ENCODE measurements around the gene SEMA4D.

The SEMA4D gene

DNA sequence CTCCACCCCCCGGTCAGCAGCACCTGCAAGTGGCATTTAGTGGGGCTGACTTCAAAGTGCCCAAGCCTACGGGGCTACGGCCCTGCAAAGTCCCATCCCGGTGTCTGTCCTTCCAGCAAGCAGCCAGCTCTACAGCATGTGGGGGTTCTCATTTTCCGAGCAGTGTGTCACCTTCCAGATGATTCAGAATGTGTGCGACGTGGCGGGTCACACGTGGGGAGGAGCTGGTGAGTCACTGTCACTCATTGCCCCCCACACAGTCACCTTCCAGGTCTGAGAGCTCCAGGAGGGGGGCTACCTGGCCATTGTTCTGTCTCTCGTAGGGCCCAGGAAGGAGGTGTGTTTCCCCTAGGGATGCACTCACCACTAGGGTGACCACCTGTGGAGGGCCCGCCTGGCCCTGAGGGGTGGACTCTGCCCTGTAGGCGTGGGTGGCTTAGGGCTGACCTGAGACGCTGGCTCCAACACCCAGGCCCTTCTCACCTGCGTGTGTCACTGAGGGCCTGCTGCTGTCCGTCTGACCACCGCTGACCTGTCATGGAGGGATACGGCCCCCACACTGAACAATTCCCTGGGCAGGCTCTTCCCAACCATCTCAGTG lies 70.2 kb downstream of the SEMA4D start:
- no peak for DNase-seq

DNA sequence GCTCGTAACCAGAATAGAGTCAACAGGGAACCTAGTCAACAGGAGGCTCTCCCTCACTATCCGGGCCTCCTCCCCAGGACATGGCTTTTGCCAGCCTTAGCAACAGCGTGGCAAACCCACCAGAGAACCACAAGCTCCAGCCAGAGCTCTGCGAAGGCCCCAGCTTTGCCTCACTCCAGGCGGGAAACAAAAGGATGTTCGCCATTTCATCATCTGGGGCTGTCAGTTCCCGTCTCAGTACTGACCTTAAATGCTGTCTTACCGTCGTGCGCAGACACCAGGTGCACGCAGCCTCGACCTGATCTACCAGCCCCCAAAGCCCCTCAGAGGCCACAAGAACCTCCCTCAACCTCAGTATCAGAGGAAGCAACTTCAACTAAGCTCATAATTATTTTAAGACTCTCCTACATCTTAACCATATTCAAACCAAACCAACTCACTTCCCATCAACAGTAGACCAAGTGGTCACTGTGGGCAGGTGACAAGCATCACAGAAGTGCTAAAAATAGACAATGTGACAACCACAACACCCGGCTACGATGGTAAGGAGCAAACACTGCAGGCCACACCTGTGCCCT lies 71.4 kb downstream of the SEMA4D start:
- DNase-seq = no peak

DNA sequence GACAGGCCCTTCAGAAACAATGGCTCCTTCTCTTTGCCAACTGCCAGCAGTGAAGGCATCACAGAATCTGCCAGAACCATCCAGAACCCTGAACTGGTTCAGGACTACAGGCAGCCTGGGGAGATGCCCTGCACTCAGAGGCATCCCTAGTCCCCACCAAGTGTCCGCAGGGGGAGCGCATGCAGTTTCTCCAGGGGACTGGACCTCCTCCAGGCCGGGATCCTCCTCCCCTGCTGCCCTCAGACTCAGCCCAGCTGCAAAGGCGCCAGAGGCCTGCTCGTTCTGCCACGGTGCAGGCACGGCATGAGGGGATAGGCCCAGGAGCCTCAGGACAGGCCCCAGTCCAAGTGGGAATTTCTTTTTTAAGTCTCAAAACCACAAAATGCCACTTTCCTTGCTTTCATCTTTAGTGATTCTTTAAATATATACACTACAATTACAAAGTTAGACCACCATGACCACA lies 72.0 kb downstream of the SEMA4D start:
- no peak for DNase-seq

DNA sequence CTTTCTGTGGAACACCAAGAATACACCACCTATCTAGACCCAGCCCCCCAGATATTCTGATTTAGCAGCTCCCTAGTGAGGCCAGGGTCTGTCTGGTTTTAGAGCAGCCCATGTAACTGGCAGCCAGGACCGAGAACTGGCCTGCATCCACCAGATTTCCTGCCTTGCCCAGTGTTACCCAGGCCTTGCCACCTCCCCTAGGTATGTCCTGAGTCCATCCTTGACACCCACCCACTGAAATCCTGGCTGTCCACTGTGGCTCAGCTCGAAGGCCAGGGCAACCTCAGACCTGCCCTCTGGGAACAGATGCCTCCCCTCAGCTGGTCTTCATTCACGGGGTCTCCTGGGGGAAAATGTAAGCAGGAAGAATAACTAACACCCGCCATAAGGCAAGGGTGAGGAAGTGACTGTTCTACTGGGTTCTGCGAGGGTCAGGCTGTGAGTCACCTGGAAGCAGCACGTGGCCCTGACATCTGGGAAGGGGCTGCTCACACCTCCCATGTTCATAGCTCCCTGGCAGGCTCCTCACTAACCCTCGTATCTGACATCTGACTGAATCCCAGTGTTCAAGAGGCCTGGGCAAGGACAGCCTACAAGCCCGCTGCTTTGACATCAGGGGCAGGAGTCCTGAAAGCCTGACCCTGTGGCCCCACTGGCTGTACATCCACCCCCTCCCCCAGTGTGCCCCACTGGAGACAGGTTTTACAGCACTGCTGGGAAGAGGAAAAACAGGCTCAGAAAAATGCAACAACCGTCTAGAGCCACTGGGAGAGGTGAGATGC lies 72.7 kb downstream of the SEMA4D start:
- no peak for DNase-seq

DNA sequence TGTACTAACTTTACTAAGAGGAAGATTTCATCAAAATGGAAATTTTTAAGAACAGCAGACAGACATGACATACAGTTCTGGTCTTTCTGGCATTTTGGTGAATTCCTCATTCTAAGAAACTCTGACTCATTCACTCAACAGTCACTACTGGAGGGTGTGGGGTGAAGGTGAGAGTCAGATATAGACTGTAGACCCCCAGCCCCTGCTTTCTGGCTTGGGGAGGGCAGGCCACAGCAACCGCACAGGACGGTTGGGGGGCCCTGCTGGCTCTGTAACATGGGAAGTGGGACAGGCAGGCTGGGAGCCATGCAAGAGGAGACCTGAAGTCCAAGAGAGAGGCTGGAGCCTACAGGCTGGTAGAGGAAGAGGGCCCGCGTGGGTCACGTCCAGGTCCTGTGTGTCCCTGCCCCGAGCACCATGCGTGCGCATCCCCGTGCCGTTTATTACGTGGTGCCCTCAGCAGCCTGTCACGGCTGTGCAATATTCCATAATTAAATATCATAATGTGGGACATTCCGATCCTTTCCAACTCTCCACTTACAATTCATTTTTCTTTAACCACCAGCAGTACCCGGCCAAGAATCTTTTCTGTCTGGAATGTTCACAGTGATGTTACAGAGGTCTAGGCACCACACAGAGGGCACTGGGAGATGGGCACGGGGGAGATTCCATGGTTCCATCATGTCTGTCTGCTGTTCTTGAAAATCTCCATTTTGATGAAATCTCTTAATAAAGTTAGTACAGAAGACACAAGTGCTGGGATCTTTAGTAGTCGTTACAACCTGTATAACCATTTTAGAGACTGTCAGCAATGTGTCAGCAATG lies 75.5 kb downstream of the SEMA4D start:
- DNase-seq = no peak

DNA sequence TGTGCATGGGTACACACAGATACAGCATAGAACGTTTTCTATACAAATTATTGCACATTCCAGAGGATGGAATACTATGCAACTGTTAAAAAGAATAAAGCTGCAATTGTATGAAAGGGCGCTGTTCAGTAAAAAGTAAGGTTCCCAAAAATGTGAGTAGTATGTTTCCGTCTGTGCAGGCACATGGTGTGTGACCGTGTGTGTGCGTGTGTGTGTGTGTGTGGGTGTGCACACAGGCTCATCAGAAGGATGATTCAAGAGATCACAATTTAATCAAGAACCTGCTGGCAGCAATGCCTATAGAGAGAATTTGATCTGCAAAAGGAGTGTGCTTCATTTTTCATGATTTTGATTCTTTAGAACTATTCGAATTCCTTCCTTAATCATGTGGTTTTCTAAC lies 76.3 kb downstream of the SEMA4D start:
- DNase-seq = no peak

DNA sequence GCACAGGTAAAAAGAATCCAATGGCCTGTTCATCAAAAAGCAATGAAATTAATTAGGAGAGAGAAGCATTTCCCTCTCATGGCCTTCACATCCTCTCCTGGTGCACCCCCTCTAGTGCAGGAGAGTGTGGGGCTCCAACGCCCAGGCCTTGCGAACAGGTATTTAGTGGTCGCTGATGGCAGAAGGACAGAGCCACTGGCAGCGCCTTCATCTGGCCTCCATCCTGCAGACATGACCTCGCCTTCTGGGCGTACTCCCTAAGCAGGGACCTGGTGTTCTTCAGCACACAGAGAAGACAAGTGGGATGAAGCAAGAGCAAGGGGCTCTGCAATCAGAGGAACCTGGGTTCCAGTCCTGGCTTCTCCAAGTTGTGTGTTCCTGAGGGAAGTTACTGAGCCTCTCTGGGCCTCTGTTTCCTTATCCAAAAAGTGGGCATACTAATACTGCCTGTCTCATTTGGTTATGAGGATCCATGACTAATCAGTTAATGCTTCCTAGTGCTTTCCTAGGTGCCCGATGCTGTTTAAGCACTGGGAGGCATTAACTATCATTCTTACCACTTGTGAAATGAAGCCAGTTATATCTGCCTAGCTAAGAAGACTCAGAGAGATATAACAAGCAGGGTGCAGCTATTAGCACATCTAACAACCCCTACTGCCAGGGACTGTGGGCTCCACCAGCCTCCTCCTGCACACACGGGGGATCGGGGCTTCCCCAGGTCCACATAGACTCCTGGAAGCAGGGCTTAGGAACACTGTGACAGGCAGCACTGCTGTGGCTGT lies 77.3 kb downstream of the SEMA4D start:
- no peak for DNase-seq

DNA sequence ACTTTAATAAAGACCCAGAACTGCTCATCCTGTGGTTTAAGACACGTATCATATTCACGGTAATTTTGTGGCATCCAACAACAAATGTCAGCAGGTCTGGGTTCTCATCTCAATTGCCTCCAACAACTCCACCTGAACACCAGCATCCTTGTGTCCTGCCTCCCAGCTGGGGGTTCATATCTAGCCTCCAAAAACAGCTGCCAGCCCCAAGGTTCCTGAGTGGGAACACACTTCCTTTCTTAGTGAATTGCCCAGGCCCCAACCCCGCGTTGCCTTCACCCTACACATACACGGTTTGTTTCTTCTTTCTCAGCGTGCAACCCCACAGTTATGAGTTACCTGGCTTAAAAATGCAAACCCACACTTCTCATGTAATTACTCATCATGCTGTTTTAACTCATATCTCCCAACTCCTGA lies 77.9 kb downstream of the SEMA4D start:
- no peak for DNase-seq

DNA sequence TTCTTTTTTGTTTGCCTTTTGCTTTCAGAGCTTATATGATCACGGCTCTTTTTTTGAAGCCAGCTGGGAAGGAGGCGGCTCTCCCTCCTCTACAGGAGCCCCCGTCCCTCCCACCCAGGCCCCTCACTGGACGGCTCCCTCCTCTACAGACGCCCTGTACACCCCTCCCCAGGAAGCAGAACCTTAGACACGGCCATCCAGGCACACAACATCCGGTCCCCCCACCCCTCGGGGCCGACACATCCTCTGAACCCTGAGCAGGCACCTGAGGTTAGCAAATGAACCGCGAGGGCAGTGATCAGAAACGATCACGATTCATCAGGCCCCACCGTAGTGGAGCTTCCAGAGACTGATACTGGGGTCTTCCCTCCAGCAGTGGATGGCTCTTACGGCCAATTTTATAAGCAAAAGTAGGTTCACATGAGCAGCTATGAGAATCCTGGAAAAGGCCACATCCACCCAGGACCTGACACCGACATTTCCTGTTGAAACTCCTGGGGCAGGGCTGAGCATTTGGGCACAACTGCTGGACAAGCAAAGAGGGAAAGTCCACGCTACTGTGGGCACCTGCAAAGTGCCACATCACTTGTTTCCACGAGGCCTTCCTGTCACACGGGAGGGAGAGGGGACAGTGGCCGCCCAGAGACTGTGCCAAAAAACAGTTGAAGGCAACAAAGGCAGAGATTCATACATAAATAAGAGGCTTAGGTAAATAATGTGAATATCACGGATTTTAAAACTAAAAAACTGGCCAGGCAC lies 78.9 kb downstream of the SEMA4D start:
- no peak for DNase-seq

DNA sequence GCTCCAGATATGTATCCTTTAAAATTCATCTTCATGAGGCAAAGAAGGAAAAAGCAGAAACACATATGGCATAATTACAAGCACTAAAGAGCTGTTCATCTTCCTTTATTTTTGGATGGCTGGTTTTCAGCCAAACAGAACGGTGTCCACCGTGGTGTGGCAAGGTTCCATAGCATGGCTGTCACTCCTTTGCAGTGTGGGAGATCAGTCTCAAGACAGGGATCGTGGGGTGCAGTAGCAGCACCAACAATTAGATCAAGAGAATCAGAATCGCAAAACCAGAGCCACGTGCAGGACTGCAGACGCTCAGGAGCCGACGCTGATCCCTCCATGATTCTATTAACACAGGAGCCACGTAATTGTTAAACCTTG lies 79.5 kb downstream of the SEMA4D start:
- no peak for DNase-seq

DNA sequence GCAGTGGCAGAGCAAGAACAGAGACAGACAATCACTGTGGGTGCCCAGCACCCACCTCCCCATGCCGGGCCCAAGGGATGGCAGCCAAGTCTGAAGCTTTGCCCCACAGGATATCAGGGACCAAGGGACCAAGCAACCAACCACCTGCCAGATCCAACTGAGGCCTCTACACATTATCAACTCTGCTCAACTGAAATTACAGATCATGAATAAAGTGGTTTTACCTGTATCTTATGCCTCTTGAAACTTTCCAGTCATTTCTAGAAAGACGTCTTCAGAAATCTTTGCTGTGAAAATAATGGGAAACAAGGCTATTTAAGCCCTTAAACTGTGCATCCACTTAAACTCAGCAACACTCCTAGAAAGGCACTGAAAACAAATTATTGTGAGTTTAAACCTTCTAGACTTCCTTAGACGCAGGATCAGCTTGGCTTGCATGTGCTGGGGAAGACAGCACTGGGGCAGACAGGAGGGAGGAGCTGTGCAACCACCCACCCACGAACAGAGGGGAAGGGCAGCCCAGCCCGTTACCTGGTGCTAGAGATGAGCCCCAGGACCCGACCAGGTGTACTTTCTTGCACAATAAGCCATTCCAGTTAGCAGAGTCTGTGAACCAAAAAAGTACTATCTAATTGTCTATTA lies 80.0 kb downstream of the SEMA4D start:
- no peak for DNase-seq

DNA sequence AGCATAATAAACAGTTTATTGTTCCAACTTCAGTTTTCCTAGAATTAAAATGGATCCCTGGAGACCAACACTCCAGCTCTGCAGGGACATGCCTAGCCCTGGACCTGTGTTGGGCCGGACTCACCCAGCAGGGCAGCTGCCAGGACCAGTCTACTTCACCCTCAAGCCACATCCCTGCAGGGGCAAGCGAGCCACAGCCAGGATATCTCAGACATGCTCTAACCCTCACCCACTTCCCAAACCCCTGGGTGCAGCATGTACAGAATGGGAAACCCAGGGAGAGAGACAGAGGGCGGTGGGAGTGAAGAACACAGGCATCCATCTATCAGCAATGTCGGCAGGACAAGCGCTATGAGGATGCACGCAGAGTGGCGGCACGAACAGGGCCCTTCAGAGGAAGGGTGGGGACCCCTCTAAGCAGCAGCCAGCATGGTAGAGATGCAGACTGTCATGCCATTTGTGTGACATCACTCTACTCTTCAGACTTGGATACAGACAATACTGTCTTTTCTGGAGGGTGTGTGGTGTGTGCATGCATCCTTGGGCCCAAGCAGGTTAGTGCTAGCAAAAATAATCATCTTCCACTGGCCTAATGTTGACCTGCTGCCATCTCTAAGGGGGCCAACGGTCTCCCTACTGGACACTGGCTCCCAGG lies 83.1 kb downstream of the SEMA4D start:
- DNase-seq = no peak

DNA sequence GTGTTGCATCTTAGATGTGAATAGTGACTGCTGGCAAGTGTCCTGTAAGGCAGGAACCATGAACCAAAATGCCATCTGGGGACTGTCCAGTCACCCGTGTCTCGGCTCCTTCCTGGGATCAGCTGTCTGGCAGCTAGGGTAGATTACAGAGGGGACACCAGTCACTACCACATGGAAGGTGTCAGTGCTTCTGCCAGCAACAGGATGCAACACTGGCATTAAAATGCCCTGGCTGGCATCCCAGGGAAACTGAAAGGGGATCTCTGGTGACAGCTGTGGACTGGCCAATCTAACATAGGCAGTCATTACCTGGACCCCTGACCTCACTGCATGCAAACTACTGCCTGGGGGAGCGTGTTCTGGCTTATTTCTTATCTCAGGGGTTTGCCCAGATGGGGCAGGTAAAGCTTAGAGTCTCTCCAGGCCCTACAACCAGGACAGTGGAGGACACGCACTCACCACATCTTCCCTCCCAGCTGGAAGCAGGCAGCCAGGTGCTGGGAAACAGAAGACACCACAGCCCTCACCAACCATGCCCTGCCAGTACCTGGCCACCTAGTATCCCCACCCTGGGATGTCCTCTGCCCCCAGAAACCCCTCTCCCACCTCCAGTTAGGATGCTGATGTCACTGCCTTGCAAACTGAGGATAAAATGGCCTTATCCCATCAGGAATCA lies 83.8 kb downstream of the SEMA4D start:
- DNase-seq = no peak

DNA sequence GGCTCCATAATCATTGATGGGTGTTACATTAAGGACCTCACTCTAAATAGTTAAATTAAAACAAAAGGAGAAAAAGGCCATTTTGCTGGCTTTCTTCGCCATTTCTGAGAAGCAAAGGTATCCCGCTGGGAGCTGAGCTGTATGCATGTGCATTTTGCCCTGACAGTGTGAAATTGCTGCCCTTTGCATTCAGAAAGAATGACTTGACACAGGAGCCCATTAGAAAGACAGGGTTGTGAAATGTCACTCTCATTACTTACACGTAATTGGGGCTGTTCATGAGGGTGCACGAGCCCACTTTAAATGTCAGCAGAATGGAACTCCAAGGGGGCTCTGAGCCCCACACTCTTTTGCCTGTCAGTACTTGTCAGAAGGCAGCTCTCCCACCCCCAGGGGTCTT lies 85.0 kb downstream of the SEMA4D start:
- DNase-seq = no peak

DNA sequence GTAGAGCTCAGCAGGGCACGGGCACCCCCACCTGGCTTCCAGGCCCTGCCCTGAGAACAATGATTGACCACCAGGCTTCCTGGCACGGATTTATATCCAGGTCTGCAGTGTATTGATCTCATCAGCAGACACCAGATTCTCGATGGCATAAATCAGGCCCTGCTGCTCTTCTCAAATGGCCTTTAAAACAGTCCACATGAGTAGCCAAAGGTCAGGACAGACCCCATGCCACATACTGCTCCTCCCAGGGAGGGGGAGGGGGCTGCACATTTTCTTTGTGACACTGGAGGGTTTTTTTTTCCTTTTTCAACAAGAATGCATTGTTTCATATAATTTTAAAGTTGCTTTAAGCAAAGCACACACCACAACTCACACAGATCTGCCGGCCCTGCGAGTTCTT lies 85.4 kb downstream of the SEMA4D start:
- no peak for DNase-seq

DNA sequence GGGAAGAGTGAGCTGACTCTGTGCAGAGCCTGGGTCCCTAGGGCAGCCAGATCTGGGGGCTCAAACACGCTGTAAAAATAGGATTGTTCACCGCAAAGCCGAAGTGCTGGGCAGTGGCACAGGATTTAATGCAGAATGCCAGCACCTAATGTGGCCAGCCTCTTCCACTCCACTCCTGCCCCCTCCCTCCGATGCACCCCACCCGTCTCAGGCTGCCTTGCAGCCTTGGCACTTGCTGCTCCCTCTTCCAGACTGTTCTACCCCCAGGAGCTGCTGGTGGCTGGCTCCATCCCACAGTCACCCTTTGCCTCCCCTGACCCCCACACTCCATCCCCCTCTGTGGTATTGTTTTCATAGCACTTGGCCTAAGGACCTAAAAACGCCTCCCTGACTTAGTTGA lies 86.2 kb downstream of the SEMA4D start:
- no peak for DNase-seq

DNA sequence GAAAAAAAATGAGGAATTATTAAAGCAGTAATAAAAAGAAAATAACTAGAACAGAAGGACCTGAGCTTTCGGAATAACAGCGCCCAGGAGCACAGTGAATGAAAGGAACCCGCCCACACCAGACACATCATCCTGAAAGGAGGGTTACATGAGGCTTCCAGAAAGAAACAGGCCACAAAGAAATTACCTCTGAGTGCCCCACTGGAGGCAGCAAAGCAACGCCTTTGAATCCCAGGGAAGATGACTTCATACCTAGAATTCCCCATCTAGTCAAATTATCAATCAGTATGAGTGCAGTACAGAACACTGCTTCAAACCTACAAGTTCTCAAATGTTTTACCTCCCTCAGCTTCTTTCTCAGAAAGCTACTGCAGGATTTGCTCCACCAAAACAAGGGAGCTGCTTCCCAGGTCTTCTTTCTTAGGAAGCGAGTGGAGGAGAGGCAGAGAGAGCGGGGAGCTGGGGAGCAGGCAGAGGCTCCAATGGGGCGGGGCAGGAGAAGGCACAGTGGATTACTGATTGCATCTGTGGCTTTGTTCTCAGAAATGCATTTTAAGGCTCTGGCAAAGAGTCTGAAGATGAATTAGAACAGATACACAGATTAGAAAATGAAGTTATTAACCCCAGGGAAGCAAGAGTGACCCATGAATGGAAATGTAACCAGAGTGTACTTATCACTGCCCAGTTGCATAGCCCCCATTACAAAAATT lies 87.1 kb downstream of the SEMA4D start:
- DNase-seq = no peak

DNA sequence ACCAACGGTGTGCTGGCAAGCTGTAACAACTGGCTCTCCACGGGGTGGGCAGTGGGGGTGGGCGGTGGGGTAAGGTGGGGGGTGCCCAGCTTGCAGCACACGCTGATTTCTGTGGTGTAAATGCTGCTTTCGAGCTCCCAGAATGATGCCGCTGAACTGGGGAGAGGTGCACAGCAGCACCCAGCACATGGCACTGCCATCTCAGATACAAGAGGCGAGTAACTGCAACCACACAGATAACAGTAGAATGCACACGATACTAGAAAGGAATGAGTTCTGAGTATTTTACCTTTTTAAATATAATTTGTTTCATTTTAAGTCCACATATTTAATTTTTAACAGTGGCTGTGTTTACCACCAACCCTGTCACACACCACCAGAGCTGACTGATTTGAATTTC lies 87.9 kb downstream of the SEMA4D start:
- DNase-seq = no peak

DNA sequence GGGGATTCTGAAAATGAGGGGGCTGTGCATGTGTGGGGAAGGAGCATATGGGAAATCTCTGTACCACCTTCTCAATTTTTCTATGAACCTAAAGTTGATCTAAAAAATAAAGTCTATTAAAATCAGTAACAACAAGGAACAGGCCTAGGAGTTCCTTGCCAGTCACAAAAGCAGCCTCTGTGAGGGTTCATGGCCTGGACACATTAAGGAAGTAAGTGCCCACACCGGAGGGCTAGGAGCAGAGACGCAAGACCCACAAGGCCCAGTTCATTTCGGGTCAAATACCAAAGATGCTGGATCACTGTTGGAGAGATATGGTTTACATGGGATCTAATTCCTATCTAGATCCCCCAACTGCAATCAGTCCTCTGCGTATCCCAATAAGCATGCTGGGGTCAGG lies 88.4 kb downstream of the SEMA4D start:
- no peak for DNase-seq

All from NCI-H748 treated with DMSO at 0.1 percent for 48 hours (cell line).